HG03060 (cell line): ENCODE data around the gene ELMO2.

Experiments used
- ATAC-seq: cut with Tn5 transposase; IDR thresholded peaks from one replicate; pipeline ENCODE4 v1.9.1; 2021; ENCODE audit warnings: low read depth, moderate number of reproducible peaks; ENCODE audit not compliant: unreplicated experiment

The ELMO2 gene

GRCh38 chr20:46353500-46354206 is 52.8 kb downstream of the ELMO2 start:
- ATAC-seq: no peak

- ATAC-seq: no peak
Measured at GRCh38 chr20:46352370-46352938, 54.0 kb downstream of the ELMO2 start.

- ATAC-seq: no peak
Measured at GRCh38 chr20:46351357-46352058, 54.9 kb downstream of the ELMO2 start.

- no peak for ATAC-seq
Measured at GRCh38 chr20:46350986-46351267, 55.5 kb downstream of the ELMO2 start.

GRCh38 chr20:46350201-46350985 is 56.0 kb downstream of the ELMO2 start:
- no peak for ATAC-seq

- no peak for ATAC-seq
Measured at GRCh38 chr20:46349742-46350056, 56.7 kb downstream of the ELMO2 start.

- ATAC-seq: no peak
Measured at GRCh38 chr20:46349035-46349741, 57.2 kb downstream of the ELMO2 start.

GRCh38 chr20:46347841-46348803 is 58.3 kb downstream of the ELMO2 start:
- ATAC-seq: no peak

- ATAC-seq: no peak
Measured at GRCh38 chr20:46346770-46347169, 59.6 kb downstream of the ELMO2 start.

- no peak for ATAC-seq
Measured at GRCh38 chr20:46344488-46345162, 61.8 kb downstream of the ELMO2 start.

- ATAC-seq: no peak
Measured at GRCh38 chr20:46343975-46344357, 62.4 kb downstream of the ELMO2 start.

GRCh38 chr20:46343348-46343974 is 63.0 kb downstream of the ELMO2 start:
- ATAC-seq: no peak

- ATAC-seq: no peak
Measured at GRCh38 chr20:46342451-46343347, 63.7 kb downstream of the ELMO2 start.

- ATAC-seq: no peak
Measured at GRCh38 chr20:46342010-46342378, 64.4 kb downstream of the ELMO2 start.

GRCh38 chr20:46341074-46342009 is 65.1 kb downstream of the ELMO2 start:
- no peak for ATAC-seq

GRCh38 chr20:46339037-46339436 is 67.4 kb downstream of the ELMO2 start:
- no peak for ATAC-seq

GRCh38 chr20:46336735-46337134 is 69.7 kb downstream of the ELMO2 start:
- no peak for ATAC-seq
